Measurements from ENCODE around the gene TMEM151B. TPM values are rescaled to one million over a fixed set of nuclear protein-coding genes. Genes with fewer than 3 reads are reported as not detected.
"Not testable (repeated sequence)": the region's sequence is repeated elsewhere in the genome, so short reads cannot be mapped to it uniquely, and the experiment has no call there.

The TMEM151B gene
- total RNA-seq, 6 donors from 2014 or later, result not detected

GRCh38 chr6:44316481-44316880 lies 46.2 kb downstream of the TMEM151B start:
- ATAC-seq (ENCODE audit: low FRiP score in 2 of 2), result no peak
- DNase-seq, result no peak
- 64 to 72% methylated on average over 12 of the region's 12 CpGs for WGBS, 2 donors

GRCh38 chr6:44317136-44317631 lies 46.9 kb downstream of the TMEM151B start:
- H3K4me1 ChIP-seq; H3K36me3 ChIP-seq; H3K4me3 ChIP-seq; ATAC-seq (ENCODE audit: low FRiP score in 2 of 2); H3K27ac ChIP-seq; H3K9me3 ChIP-seq; DNase-seq; H3K27me3 ChIP-seq: not testable (repeated sequence)
- 68 to 71% methylated on average over 9 of the region's 9 CpGs for WGBS, 2 donors

More at GRCh38 chr6:44316481-44316880, 46.2 kb downstream of the TMEM151B start:
- H3K4me3 ChIP-seq, result no peak overlapping the region
- no peak overlapping the region for H3K27ac ChIP-seq
- peaks cover 6 to 13% (median 12%) of the 10 kb centered on the region in 4 donors for H3K4me1 ChIP-seq
- TF ChIP-seq CTCF (IDR thresholded peaks at IDR 0.05) (no peak), EP300 (IDR thresholded peaks at IDR 0.05) (no peak), POLR2A (IDR thresholded peaks at IDR 0.05) (no peak), POLR2AphosphoS5 (IDR thresholded peaks at IDR 0.05) (no peak)
- no peaks in the 10 kb centered on the region for H3K9me3 ChIP-seq
- no peaks in the 10 kb centered on the region for H3K27me3 ChIP-seq
- peaks cover 0 to 2% (median 0%) of the 10 kb centered on the region in 4 donors for H3K36me3 ChIP-seq

GRCh38 chr6:44321210-44321609 lies 51.0 kb downstream of the TMEM151B start:
- H3K4me3 ChIP-seq, result no peak overlapping the region
- TF ChIP-seq POLR2AphosphoS5 (IDR thresholded peaks at IDR 0.05) (no peak), POLR2A (IDR thresholded peaks at IDR 0.05) (no peak), EP300 (IDR thresholded peaks at IDR 0.05) (no peak), CTCF (IDR thresholded peaks at IDR 0.05) (no peak)
- ATAC-seq (ENCODE audit: low FRiP score in 2 of 2) (no peak), DNase-seq (no peak)
- H3K27me3 ChIP-seq, result no peaks in the 10 kb centered on the region
- H3K36me3 ChIP-seq, result no peaks in the 10 kb centered on the region
- 76 to 94% methylated on average over 3 of the region's 3 CpGs for WGBS, 2 donors
- no peaks in the 10 kb centered on the region for H3K9me3 ChIP-seq
- no peaks in the 10 kb centered on the region for H3K4me1 ChIP-seq
- no peak overlapping the region for H3K27ac ChIP-seq

GRCh38 chr6:44327096-44327495 lies 56.8 kb downstream of the TMEM151B start:
- no peaks in the 10 kb centered on the region for H3K9me3 ChIP-seq
- no peaks in the 10 kb centered on the region for H3K4me1 ChIP-seq
- no peaks in the 10 kb centered on the region for H3K36me3 ChIP-seq
- H3K4me3 ChIP-seq, result no peak overlapping the region
- no peak for ATAC-seq (ENCODE audit: low FRiP score in 2 of 2)
- H3K27me3 ChIP-seq, result no peaks in the 10 kb centered on the region
- H3K27ac ChIP-seq, result no peak overlapping the region
- TF ChIP-seq POLR2AphosphoS5 (IDR thresholded peaks at IDR 0.05) (no peak), EP300 (IDR thresholded peaks at IDR 0.05) (no peak), POLR2A (IDR thresholded peaks at IDR 0.05) (no peak), CTCF (IDR thresholded peaks at IDR 0.05) (no peak)
- no peak for DNase-seq

GRCh38 chr6:44327760-44328159 lies 57.5 kb downstream of the TMEM151B start:
- ATAC-seq (ENCODE audit: low FRiP score in 2 of 2), result no peak
- H3K36me3 ChIP-seq, result no peaks in the 10 kb centered on the region
- TF ChIP-seq POLR2A (IDR thresholded peaks at IDR 0.05) (no peak), POLR2AphosphoS5 (IDR thresholded peaks at IDR 0.05) (no peak), CTCF (IDR thresholded peaks at IDR 0.05) (no peak), EP300 (IDR thresholded peaks at IDR 0.05) (no peak)
- H3K4me3 ChIP-seq, result no peak overlapping the region
- H3K4me1 ChIP-seq, result no peaks in the 10 kb centered on the region
- WGBS, 2 donors, result 52 to 70% methylated on average over 2 of the region's 2 CpGs
- H3K27ac ChIP-seq, result no peak overlapping the region
- no peaks in the 10 kb centered on the region for H3K9me3 ChIP-seq
- no peaks in the 10 kb centered on the region for H3K27me3 ChIP-seq
- DNase-seq, result no peak

GRCh38 chr6:44328203-44328602 lies 58.0 kb downstream of the TMEM151B start:
- not testable (repeated sequence) for H3K4me3 ChIP-seq; ATAC-seq (ENCODE audit: low FRiP score in 2 of 2)
- 37 to 39% methylated on average over 4 to 7 of the region's 9 CpGs for WGBS, 2 donors

More at GRCh38 chr6:44328203-44328602, 58.0 kb downstream of the TMEM151B start:
- H3K4me1 ChIP-seq, DNase-seq, H3K27ac ChIP-seq, H3K27me3 ChIP-seq, H3K36me3 ChIP-seq, H3K9me3 ChIP-seq: not testable (repeated sequence)

Measured in upper lobe of left lung (tissue), 6 donors.